BJ (cell line): ENCODE data around the gene CLCN1. TPM values are rescaled to one million over a fixed set of nuclear protein-coding genes. Genes with fewer than 3 reads are reported as not detected.

Experiments
- CTCF ChIA-PET: fragments of 350-600 bp; formaldehyde crosslinking; extraction: SDS; loops from one replicate; lab custom pipeline; 2021; ENCODE audit warnings: antibody characterized with exemption, inconsistent platforms; lab: Yijun Ruan, JAX
- POLR2A ChIA-PET: fragments of 300-600 bp; sonication (Branson Sonifier 250); formaldehyde crosslinking; extraction: SDS; loops from one replicate; lab custom pipeline; 2021; ENCODE audit warnings: antibody characterized with exemption; lab: Charles Lee
- DNase-seq: peaks from one replicate; pipeline ENCODE4 v3.0.0-alpha.2; 2011; ENCODE audit warnings: low read depth
- H3K27me3 ChIP-seq: 2 replicates; pipeline ENCODE4 v1.6.0; 2011; ENCODE audit warnings: low read length; ENCODE audit not compliant: control insufficient read depth, insufficient read depth
- H3K36me3 ChIP-seq: 2 replicates; pipeline ENCODE4 v1.5.1; 2011; ENCODE audit warnings: low read length; ENCODE audit not compliant: control insufficient read depth, insufficient read depth
- H3K4me3 ChIP-seq: 2 replicates; pipeline ENCODE4 v1.5.1; 2011; ENCODE audit warnings: low read depth, mild to moderate bottlenecking, control low read depth, low read length
- CTCF ChIP-seq: IDR thresholded peaks from 2 replicates; pipeline ENCODE4 v1.5.1; 2011; ENCODE audit warnings: low read depth, mild to moderate bottlenecking, control low read depth, inconsistent platforms, low read length, moderate library complexity; ENCODE audit not compliant: insufficient read depth
- polyA plus RNA-seq: library from polyadenylated mRNA; depleted of rRNA; stranded (reverse); fragments of >200 nt; gene quantifications from 2 replicates; pipeline ENCODE4 v1.2.3, GENCODE V29; 2011; rRNA removed
- small RNA-seq: library from RNA; depleted of rRNA; stranded (forward); fragments of <200 nt; gene quantifications from one replicate; pipeline ENCODE3, GENCODE V24; 2012; ENCODE audit warnings: low replicate concordance, low read depth; ENCODE audit not compliant: insufficient read length

Gene CLCN1
- polyA plus RNA-seq, 1 experiment, result not detected

GRCh38 chr7:143399151-143399550 is 83.2 kb downstream of the CLCN1 start:
- CTCF ChIA-PET, result no interaction called here
- Histone ChIP-seq H3K36me3 (no peaks in the 10 kb centered on the region), H3K4me3 (no peak overlapping the region), H3K27me3 (no peaks in the 10 kb centered on the region)
- POLR2A ChIA-PET, result no interaction called here
- no peak for DNase-seq
- no peak for TF ChIP-seq CTCF

- CTCF ChIA-PET, result no interaction called here
- POLR2A ChIA-PET, result no interaction called here
- TF ChIP-seq CTCF, result no peak
Measured at GRCh38 chr7:143399642-143400041, 83.7 kb downstream of the CLCN1 start.

GRCh38 chr7:143401265-143401664 is 85.4 kb downstream of the CLCN1 start:
- Histone ChIP-seq H3K27me3 (no peaks in the 10 kb centered on the region; the same call in 1 of the 2 replicates), H3K36me3 (no peaks in the 10 kb centered on the region), H3K4me3 (no peak overlapping the region)
- ChIA-PET POLR2A (no interaction called here), CTCF (interaction anchor here (0.9 to 2.1 kb wide), 3 partner anchors 17 to 85 kb away, joined by 3 to 6 read pairs (median 3); partner anchors contain the start of gene CLCN1)
- DNase-seq, result no peak
- TF ChIP-seq CTCF, result no peak

More at GRCh38 chr7:143399642-143400041, 83.7 kb downstream of the CLCN1 start:
- H3K4me3 ChIP-seq, result no peak overlapping the region
- no peak for DNase-seq
- H3K36me3 ChIP-seq, result no peaks in the 10 kb centered on the region
- H3K27me3 ChIP-seq, result no peaks in the 10 kb centered on the region

Small RNA genes lying within 50 kb of the gene (small RNA-seq; reads per million reads assigned to genes)
- gene MIR6892, result 1.9 reads per million
- not detected for gene RN7SL481P
- gene RN7SL535P, result not detected

Other genes with a start within 250 kb of the CLCN1 start
- gene PIP, start 184.0 kb upstream of the CLCN1 start, polyA plus RNA-seq, result not detected in 2 replicates
- gene TAS2R39, start 132.7 kb upstream of the CLCN1 start, polyA plus RNA-seq, result not detected in 2 replicates
- gene TAS2R40, start 94.1 kb upstream of the CLCN1 start, polyA plus RNA-seq, result not detected in 2 replicates
- 132 and 164 TPM in 2 replicates for gene GSTK1, start 52.7 kb upstream of the CLCN1 start, polyA plus RNA-seq
- 0.11 and 0.15 TPM in 2 replicates for gene TMEM139, start 31.2 kb upstream of the CLCN1 start, polyA plus RNA-seq
- 15.4 and 16.0 TPM in 2 replicates for gene CASP2, start 27.8 kb upstream of the CLCN1 start, polyA plus RNA-seq
- 2.0 and 2.9 TPM in 2 replicates for gene FAM131B, start 46.6 kb downstream of the CLCN1 start, polyA plus RNA-seq
- 44.8 and 69.9 TPM in 2 replicates for gene ZYX, start 65.2 kb downstream of the CLCN1 start, polyA plus RNA-seq
- gene EPHA1, start 92.7 kb downstream of the CLCN1 start, polyA plus RNA-seq, result 0.05 TPM in 1 of 2 replicates, not detected in the other
- not detected in 2 replicates for gene TAS2R60, start 127.3 kb downstream of the CLCN1 start, polyA plus RNA-seq
- gene TAS2R41, start 161.8 kb downstream of the CLCN1 start, polyA plus RNA-seq, result not detected in 2 replicates